Inflammatory macrophage treated with lipopolysaccharide for 1 hour (primary cell): ENCODE measurements around the gene ITGAE.
A peak's percentile ranks its signal among the peaks of the same experiment; 100 is the strongest.
"Not testable (repeated sequence)": the region's sequence is repeated elsewhere in the genome, so short reads cannot be mapped to it uniquely, and the experiment has no call there.

Experiments
- DNase-seq, 2 donors: peaks; one replicate each; pipeline ENCODE4 v3.0.0-alpha.2; 2020 to 2022

ITGAE gene

DNA sequence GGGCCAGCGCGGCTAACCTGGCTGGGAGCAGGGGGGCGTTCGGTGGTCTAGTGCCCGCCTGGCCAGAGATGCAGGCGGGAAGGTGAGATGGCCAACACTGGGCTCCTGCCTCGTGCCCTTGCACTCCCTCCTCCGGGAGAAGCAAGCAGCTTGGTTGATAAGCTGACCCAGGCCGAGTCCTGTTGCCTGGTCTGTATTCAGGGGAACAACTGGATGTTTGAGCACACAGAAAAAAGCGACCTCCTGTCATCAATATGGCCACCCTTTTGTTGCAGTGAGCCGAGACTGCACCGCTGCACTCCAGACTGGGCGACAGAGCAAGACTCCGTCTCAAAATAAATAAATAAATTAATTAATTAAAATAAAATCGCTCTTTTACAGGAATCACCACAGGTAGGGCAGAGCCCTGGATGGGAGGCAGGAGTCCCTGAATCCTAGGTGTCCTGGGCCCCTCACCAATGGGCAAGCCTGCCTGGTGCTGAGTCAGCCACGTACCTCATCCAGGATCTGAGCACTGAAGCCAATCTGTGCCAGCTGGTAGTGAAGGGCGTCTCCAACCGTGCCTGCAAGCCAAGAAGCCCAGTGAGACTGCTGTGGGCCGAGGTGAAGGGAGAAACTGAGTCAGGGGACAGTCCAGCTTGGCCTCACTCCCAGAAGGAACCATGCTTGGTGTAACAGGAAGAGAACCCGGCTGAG is 45.5 kb downstream of the ITGAE start:
- DNase-seq: no peak

DNA sequence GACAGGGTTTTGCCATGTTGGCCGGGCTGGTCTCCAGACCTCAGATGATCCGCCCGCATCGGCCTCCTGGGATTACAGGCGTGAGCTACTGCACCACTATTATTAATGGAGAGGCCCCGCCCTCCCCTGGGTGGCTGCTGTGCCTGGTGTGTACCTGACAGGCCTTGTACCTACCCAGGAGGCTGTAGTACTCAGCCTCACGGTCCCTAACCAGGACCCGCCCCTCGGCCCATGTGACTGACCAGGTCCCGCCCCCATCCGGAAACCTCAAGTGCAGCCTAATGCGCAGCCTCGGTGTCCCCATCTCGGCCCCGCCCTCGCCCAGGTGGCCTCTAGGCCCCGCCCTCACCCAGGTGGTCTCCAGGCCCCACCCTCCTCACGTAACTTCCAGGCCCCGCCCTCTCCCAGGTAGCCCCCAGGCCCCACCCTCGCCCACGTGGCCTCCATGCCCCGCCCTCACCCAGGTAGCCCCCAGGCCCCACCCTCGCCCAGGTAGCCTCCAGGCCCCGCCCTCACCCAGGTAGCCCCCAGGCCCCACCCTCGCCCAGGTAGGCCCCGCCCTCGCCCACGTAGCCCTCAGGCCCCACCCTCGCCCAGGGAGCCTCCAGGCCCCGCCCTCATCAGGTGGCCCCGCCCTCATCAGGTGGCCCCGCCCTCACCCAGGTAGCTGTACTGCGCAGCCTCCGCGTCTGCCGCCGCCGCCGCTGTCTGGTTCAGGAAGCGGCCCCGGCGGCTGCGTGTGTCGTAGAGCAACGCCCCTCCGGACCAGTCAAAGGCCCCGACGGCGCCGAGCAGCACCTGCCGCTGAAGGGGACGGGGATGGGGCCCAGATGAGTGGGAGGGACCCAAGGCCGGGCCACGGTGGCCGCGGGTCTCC is 46.3 kb downstream of the ITGAE start:
- no peak for DNase-seq

GRCh38 chr17:3754066-3754457 is 46.9 kb downstream of the ITGAE start:
- DNase-seq: no peak

- DNase-seq: no peak
Measured at GRCh38 chr17:3753624-3754023, 47.4 kb downstream of the ITGAE start.

GRCh38 chr17:3751836-3752235 is 49.2 kb downstream of the ITGAE start:
- DNase-seq: no peak

DNA sequence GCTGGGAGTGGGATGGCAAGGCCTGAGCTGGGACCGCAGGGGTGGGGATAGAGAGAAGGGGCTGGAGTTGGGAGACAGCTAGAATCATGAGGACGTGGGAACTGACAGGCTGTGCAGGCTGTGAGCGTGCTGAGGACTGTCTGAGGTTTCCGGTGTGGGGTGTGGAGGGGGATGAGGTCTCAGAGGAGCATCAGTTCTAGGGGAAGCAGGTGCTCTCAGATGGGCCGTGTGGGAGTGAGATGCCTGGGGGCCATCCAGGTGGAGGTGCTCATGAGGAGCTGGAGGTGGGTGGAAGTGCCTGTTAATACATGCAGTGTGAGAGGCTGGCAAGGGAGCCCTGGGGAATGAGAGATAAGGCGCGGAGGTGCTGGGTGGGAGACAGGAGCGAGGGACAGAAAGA is 50.1 kb downstream of the ITGAE start:
- DNase-seq: no peak

GRCh38 chr17:3750296-3750695 is 50.7 kb downstream of the ITGAE start:
- no peak for DNase-seq

DNA sequence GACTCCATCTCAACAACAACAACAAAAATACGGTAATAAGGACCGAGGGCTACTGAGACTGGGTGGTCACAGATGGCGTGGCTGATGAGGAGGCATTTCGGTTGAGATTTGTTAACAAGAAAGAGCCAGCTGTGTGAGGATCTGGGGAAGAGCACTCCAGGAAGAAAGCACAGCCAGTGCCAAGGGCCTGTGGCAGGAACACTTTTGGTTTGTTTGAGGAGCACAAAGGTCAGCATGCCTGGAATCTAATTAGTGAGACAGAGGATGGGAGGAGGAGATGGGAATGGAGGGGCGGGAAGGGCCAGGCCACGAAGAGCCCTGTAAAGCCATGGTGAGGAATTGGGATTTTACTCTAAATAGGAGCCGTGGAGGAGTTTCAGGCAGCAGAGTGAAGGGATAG is 52.4 kb downstream of the ITGAE start:
- DNase-seq: no peak

DNA sequence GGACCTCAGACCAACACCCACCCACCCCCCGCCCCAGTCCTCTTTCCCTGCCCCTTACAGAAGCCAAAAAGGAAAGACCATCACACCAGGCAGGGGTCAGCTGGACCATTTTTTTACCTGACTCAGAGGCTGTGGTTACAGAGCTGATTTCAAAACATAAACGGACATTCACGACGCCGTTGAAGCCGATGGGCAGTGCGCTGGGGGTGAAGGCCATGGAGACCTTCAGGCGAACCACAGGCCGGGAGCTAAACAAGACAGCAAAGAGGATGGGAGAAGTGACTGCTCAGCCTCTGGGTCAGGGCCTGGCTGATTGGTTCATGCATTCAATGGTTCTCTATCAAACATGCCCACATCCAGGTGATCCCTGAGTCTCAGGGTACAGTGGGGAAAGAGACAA is 53.2 kb downstream of the ITGAE start:
- DNase-seq: no peak

- DNase-seq: no peak
Measured at GRCh38 chr17:3745071-3745470, 55.9 kb downstream of the ITGAE start.

- no peak for DNase-seq
Measured at GRCh38 chr17:3744014-3744413, 57.0 kb downstream of the ITGAE start.

GRCh38 chr17:3740611-3741073 is 60.3 kb downstream of the ITGAE start:
- peak; percentile 67 to 78 for DNase-seq

DNA sequence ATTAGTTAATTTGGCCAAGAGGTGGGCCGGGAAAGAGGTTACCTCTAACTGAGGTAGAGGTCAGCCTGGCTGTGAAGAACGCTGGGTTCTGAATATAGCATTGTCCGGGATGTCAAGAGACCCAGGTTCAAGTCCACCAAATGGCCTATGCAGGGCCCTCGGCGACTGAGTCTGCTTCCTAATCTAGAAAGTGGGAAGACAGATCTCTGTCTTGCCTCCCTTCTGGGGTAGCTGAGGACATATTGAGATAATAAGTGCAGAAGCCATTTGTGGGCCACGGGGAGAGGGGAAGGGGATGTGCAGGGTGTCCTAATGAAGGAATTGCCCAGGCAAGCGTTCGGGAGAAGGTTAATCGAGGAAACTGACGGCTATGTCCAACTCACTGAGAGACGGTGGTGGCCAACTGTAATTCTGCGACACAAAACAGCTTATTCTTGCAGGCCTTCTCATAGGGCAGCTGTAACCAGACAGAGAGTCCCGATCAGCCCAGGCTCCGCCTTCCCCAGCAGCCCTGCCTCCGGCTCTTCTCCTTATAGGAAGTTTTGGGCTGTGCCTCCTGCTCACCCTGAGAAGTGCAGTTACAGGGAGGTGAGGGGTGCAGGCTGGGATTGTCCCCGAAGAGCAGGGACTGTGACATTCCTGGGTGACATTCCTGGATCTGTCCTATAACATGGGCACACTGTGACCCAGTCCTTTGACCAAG is 61.4 kb downstream of the ITGAE start:
- DNase-seq: no peak

GRCh38 chr17:3738562-3739295 is 62.3 kb downstream of the ITGAE start:
- DNase-seq: no peak

GRCh38 chr17:3735515-3735914 is 65.5 kb downstream of the ITGAE start:
- no peak for DNase-seq

- DNase-seq: not testable (repeated sequence)
Measured at GRCh38 chr17:3734911-3735276, 66.1 kb downstream of the ITGAE start.

DNA sequence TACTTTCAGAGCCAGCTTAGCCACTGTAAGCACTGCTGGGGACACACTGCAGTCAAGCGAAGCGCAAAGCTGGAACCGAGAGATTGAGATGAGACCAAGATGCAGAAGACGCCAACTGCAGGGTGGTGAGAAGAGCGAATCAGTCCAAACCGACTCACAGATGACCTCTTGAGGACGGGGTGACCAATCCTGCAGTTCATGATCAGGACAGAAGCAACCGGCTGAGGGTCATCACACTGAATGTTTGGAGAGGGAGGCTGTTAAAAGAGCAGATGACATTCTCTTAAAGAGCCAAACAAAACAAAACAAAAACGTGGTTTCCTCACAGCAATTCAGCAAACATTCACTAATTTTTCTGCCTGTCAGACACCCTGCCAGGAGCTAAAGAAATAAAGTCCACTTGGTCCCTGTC is 68.8 kb downstream of the ITGAE start:
- DNase-seq: no peak

- no peak for DNase-seq
Measured at GRCh38 chr17:3730881-3731429, 70.0 kb downstream of the ITGAE start.

- no peak for DNase-seq
Measured at GRCh38 chr17:3729881-3730280, 71.1 kb downstream of the ITGAE start.

- not testable (repeated sequence) for DNase-seq
Measured at GRCh38 chr17:3728099-3728498, 72.9 kb downstream of the ITGAE start.

DNA sequence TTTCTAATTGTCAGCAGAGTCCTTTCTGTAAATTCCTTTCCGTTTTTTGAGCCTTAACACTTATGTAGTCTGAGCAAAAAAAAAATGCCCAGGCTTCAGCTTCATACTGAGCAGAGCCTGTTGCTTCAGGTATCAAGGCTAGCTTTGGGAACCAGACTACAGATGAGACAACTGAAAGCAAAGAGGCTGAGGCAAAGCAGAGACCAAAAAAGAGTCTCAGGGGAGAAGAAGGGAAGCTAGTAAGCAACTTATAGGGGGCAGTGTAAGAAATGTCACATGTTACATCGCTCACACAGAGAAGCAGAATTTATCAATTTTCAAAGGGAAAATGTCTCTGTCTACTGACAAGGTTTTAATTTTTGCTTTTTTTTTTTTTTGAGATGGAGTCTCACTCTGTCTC is 73.9 kb downstream of the ITGAE start:
- no peak for DNase-seq

DNA sequence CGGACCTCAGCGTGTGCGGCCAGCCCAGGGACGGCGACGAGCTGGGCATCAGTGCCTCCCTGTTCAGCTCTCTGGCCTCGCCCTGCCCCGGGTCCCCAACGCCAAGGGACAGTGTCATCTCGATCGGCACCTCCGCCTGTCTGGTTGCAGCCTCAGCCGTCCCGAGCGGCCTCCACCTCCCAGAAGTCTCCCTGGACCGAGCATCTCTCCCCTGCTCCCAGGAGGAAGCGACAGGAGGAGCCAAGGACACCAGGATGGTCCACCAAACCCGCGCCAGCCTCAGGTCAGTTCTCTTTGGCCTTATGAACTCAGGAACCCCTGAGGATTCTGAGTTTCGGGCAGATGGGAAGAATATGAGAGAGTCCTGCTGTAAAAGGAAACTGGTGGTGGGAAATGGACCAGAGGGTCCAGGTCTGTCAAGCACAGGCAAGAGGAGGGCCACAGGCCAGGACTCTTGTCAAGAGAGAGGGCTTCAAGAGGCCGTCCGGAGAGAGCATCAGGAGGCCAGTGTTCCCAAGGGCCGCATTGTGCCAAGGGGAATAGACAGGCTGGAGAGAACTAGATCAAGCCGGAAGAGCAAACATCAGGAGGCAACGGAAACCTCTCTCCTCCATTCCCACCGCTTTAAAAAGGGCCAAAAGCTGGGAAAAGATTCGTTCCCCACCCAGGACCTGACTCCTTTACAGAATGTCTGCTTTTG is 76.5 kb downstream of the ITGAE start:
- no peak for DNase-seq
